Keratinocyte (primary cell): ENCODE results near the gene MARCHF3. TPM values are rescaled to one million over a fixed set of nuclear protein-coding genes. Genes with fewer than 3 reads are reported as not detected.

Experiments
- DNase-seq: peaks from one replicate; pipeline ENCODE4 v3.0.0-alpha.2; 2011; ENCODE audit warnings: low read depth, missing footprints, low spot score
- FAIRE-seq: peaks from 2 replicates; lab custom pipeline; 2011; peaks lifted over from hg19 to GRCh38; lab: Jason Lieb, UNC
- H2AFZ ChIP-seq: 2 replicates; pipeline ENCODE4 v1.6.0; 2012; ENCODE audit warnings: low read length, control low read depth, inconsistent platforms; ENCODE audit not compliant: control insufficient read depth
- H3K27ac ChIP-seq: 2 replicates; pipeline ENCODE4 v1.5.1; 2011; ENCODE audit warnings: low read length; ENCODE audit not compliant: control insufficient read depth, insufficient read depth
- H3K27me3 ChIP-seq: 3 replicates; pipeline ENCODE4 v1.6.0; 2011; ENCODE audit warnings: low read length; ENCODE audit not compliant: control insufficient read depth, insufficient read depth; ENCODE audit errors: extremely low read depth
- H3K36me3 ChIP-seq, 2 experiments: 2 replicates in 1 of 2; 3 replicates in 1 of 2; pipeline ENCODE4 v1.5.1; 2011; ENCODE audit warnings: low read length in 2 of 2, mild to moderate bottlenecking in 1 of 2; ENCODE audit not compliant: control insufficient read depth in 2 of 2, insufficient read depth in 2 of 2; ENCODE audit errors: extremely low read depth in 1 of 2
- H3K4me1 ChIP-seq: 3 replicates; pipeline ENCODE4 v1.5.1; 2011; ENCODE audit warnings: low read length; ENCODE audit not compliant: control insufficient read depth, insufficient read depth; ENCODE audit errors: extremely low read depth
- H3K4me2 ChIP-seq: 3 replicates; pipeline ENCODE4 v1.6.0; 2011; ENCODE audit warnings: low read depth, low read length; ENCODE audit not compliant: control insufficient read depth, insufficient read depth; ENCODE audit errors: extremely low read depth
- H3K4me3 ChIP-seq, 3 experiments: fragments of 200-600 bp in 1 of 3; sonication (generic) in 1 of 3; 2 replicates in 2 of 3; 3 replicates in 1 of 3; pipeline ENCODE4 v1.5.1; 2011 to 2016; ENCODE audit warnings: low read length in 3 of 3, mild to moderate bottlenecking in 3 of 3, control low read depth in 2 of 3, inconsistent platforms in 1 of 3, low read depth in 1 of 3, mixed read lengths in 1 of 3, mixed run types in 1 of 3, moderate library complexity in 1 of 3; ENCODE audit not compliant: control insufficient read depth in 2 of 3, insufficient read depth in 2 of 3; ENCODE audit errors: extremely low read depth in 1 of 3
- H3K79me2 ChIP-seq: 2 replicates; pipeline ENCODE4 v1.6.0; 2012; ENCODE audit warnings: low read length; ENCODE audit not compliant: control insufficient read depth, insufficient read depth
- H3K9ac ChIP-seq: 3 replicates; pipeline ENCODE4 v1.6.0; 2011; ENCODE audit warnings: low read length; ENCODE audit not compliant: control insufficient read depth, insufficient read depth; ENCODE audit errors: extremely low read depth
- H3K9me1 ChIP-seq: 3 replicates; pipeline ENCODE4 v1.6.0; 2011; ENCODE audit warnings: low read length; ENCODE audit not compliant: control insufficient read depth, insufficient read depth; ENCODE audit errors: extremely low read depth
- H3K9me3 ChIP-seq: 2 replicates; pipeline ENCODE4 v1.5.1; 2012; ENCODE audit warnings: low read depth, low read length; ENCODE audit not compliant: control insufficient read depth
- H4K20me1 ChIP-seq: 3 replicates; pipeline ENCODE4 v1.6.0; 2011; ENCODE audit warnings: low read length; ENCODE audit not compliant: control insufficient read depth, insufficient read depth; ENCODE audit errors: extremely low read depth
- EZH2 ChIP-seq: IDR thresholded peaks from one replicate; pipeline ENCODE4 v1.6.1; 2012; ENCODE audit warnings: inconsistent platforms, mild to moderate bottlenecking, low read length, moderate library complexity
- dilution Hi-C: fragments of 300-500 bp; cut with MboI; formaldehyde crosslinking; loops from one replicate; pipeline ENCODE4 v1.7.0; 2020; ENCODE audit warnings: low sequenced_read_pairs; ENCODE audit not compliant: extremely low pct_ligation_motif_present
- polyA plus RNA-seq, 5 experiments: library from polyadenylated mRNA; depleted of rRNA in 3 of 5; stranded (reverse) in 3 of 5; stranded (forward) in 1 of 5; unstranded in 1 of 5; fragments of >200 nt; gene quantifications; 1 replicate in 1 of 5; 2 replicates in 3 of 5; 3 replicates in 1 of 5; pipeline versions ENCODE4 v1.2.1 to v1.2.3, GENCODE V29; 2011 to 2012; ENCODE audit warnings: missing spikeins in 2 of 5, low read depth in 1 of 5, low replicate concordance in 1 of 5
- TF ChIP-seq, protein P1 (sequence below), 3 experiments: IDR thresholded peaks in 1 of 3; conservative IDR thresholded peaks in 1 of 3; optimal IDR thresholded peaks in 1 of 3; 2 replicates in 2 of 3; 3 replicates in 1 of 3; pipeline versions ENCODE3 to v1.5.1; 2011; ENCODE audit warnings: low read length in 3 of 3, mild to moderate bottlenecking in 3 of 3, moderate library complexity in 2 of 3, control low read depth in 1 of 3, inconsistent platforms in 1 of 3; ENCODE audit not compliant: insufficient read depth in 2 of 3; ENCODE audit errors: extremely low read depth in 1 of 3

MARCHF3 gene
- polyA plus RNA-seq, 1 donor (not counting 4 experiments of a cell fraction or from before 2014, with no cell fraction given): 0.45 TPM

DNA sequence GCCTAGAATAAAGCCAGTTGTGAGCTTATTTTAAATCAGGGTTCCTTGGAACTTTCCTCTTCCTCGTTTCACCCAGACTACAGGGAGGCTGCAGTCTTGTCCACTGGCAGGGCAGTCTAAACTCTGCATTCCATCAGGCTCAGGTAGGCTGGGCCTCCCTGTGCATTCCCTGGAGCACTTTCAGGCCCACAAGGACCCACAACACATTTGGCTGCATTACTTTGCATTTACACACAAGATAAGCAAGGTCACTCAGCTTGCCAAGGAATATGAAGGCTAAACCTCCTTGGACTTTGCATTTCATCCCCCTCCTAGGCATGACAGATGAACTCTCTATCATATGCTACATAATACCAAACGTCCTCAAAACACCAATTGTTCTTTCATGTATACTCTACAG lies 104.2 kb downstream of the MARCHF3 start:
- Histone ChIP-seq H2AFZ (no peak overlapping the region), H3K79me2 (no peaks in the 10 kb centered on the region), H3K9ac (no peak overlapping the region), H3K9me1 (no peaks in the 10 kb centered on the region), H3K36me3 (no peaks in the 10 kb centered on the region), H4K20me1 (no peaks in the 10 kb centered on the region), H3K4me3 (no peak overlapping the region), H3K4me2 (no peak overlapping the region), H3K9me3 (no peaks in the 10 kb centered on the region), H3K27ac (no peak overlapping the region), H3K4me1 (no peaks in the 10 kb centered on the region), H3K27me3 (no peaks in the 10 kb centered on the region)
- DNase-seq (no peak), FAIRE-seq (peak; percentile 23)
- TF ChIP-seq, protein P1, sequence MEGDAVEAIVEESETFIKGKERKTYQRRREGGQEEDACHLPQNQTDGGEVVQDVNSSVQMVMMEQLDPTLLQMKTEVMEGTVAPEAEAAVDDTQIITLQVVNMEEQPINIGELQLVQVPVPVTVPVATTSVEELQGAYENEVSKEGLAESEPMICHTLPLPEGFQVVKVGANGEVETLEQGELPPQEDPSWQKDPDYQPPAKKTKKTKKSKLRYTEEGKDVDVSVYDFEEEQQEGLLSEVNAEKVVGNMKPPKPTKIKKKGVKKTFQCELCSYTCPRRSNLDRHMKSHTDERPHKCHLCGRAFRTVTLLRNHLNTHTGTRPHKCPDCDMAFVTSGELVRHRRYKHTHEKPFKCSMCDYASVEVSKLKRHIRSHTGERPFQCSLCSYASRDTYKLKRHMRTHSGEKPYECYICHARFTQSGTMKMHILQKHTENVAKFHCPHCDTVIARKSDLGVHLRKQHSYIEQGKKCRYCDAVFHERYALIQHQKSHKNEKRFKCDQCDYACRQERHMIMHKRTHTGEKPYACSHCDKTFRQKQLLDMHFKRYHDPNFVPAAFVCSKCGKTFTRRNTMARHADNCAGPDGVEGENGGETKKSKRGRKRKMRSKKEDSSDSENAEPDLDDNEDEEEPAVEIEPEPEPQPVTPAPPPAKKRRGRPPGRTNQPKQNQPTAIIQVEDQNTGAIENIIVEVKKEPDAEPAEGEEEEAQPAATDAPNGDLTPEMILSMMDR (optimal IDR thresholded peaks at IDR 0.05 in 1 of 3, IDR thresholded peaks at IDR 0.05 in 1 of 3, conservative IDR thresholded peaks at IDR 0.05 in 1 of 3; ENCODE audit: extremely low read depth in 1 of 3, insufficient read depth in 2 of 3, low read length in 3 of 3): no peak
- no peak for TF ChIP-seq EZH2
- dilution Hi-C loops: no loop called here

DNA sequence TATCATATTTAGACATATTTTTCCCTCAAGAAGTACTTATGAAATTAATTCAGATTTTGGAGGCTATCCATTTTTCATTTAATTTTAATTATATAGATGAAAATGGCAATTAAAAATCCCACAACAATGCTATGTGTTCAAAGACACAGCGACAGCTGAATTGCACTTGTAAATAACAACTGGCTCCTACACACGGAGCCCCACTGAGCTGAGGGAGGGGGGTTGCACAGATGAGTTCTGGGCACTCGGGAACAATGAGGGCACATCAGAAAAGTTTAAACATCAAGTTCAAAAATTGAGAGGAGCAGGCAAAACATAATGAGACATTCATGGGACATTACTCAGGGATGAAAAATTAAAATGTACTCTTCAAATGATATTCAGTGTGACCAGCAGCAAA lies 104.9 kb downstream of the MARCHF3 start:
- Histone ChIP-seq H3K4me1 (no peaks in the 10 kb centered on the region), H3K9ac (no peak overlapping the region), H2AFZ (no peak overlapping the region), H3K4me3 (no peak overlapping the region), H3K79me2 (no peaks in the 10 kb centered on the region), H3K27me3 (no peaks in the 10 kb centered on the region), H3K4me2 (no peak overlapping the region), H3K9me1 (no peaks in the 10 kb centered on the region), H4K20me1 (no peaks in the 10 kb centered on the region), H3K27ac (no peak overlapping the region), H3K9me3 (no peaks in the 10 kb centered on the region), H3K36me3 (no peaks in the 10 kb centered on the region)
- FAIRE-seq (no peak), DNase-seq (no peak)
- dilution Hi-C loops: no loop called here
- no peak for TF ChIP-seq EZH2
- TF ChIP-seq, protein P1 (optimal IDR thresholded peaks at IDR 0.05 in 1 of 3, IDR thresholded peaks at IDR 0.05 in 1 of 3, conservative IDR thresholded peaks at IDR 0.05 in 1 of 3; ENCODE audit: extremely low read depth in 1 of 3, insufficient read depth in 2 of 3, low read length in 3 of 3): no peak
